ENCODE measurements around the gene CIB1. TPM values are rescaled to one million over a fixed set of nuclear protein-coding genes. Genes with fewer than 3 reads are reported as not detected.

Gene CIB1
- total and polyA plus RNA-seq, 12 donors = 70.5 to 144 (median 79.7) TPM

DNA sequence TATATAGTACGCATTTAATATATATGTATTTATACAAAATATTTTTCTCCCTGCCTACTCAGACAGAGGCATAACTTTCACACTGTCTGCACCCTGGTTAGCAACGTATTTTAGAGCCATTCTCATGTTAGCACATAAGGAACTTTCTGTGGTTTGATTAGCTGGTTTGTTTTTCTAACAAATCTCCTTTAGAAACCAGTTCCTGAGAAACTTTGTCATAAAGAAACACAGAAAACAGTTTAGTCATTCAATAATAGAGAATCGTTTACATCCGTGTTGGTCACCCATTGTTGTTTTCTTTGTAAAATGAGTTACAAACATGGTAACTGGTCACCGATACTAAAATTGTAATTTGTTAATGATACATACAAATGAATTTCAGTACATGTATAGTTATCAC is 25.8 kb upstream of the CIB1 start:
- no peak overlapping the region for H3K4me3 ChIP-seq
- TF ChIP-seq, protein P1, sequence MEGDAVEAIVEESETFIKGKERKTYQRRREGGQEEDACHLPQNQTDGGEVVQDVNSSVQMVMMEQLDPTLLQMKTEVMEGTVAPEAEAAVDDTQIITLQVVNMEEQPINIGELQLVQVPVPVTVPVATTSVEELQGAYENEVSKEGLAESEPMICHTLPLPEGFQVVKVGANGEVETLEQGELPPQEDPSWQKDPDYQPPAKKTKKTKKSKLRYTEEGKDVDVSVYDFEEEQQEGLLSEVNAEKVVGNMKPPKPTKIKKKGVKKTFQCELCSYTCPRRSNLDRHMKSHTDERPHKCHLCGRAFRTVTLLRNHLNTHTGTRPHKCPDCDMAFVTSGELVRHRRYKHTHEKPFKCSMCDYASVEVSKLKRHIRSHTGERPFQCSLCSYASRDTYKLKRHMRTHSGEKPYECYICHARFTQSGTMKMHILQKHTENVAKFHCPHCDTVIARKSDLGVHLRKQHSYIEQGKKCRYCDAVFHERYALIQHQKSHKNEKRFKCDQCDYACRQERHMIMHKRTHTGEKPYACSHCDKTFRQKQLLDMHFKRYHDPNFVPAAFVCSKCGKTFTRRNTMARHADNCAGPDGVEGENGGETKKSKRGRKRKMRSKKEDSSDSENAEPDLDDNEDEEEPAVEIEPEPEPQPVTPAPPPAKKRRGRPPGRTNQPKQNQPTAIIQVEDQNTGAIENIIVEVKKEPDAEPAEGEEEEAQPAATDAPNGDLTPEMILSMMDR (IDR thresholded peaks at IDR 0.05) = no peak
- no peaks in the 10 kb centered on the region for H3K9me3 ChIP-seq
- peaks cover 0 to 15% (median 4%) of the 10 kb centered on the region in 9 donors for H3K4me1 ChIP-seq
- DNase-seq (no peak), ATAC-seq (no peak)
- no peaks in the 10 kb centered on the region for H3K27me3 ChIP-seq
- WGBS, 2 donors = 87 to 91% methylated on average over 5 of the region's 5 CpGs
- intact Hi-C loops (cut with DNase I) = no loop called here
- no peak overlapping the region for H3K27ac ChIP-seq
- H3K36me3 ChIP-seq = no peaks in the 10 kb centered on the region

DNA sequence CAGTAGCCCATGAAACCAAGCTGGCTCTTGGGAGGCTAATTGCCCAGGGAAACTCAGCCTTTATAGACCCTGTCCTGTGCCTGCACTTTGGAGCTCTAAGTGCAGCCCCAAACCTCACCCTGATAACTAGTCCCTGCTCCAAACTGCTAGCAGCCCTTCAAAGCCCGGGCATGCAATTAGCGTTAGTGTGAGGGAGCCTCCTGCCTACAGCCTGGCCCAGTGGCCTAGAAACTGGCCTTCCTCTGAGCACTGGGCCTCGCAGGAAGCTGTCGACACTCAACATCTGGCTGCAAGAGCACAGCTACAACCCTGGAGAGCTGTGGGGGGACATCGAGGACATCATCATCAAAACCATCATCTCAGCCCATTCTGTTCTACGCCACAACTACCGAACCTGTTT is 24.0 kb upstream of the CIB1 start:
- ATAC-seq (no peak), DNase-seq (no peak)
- Histone ChIP-seq H3K27ac (no peak overlapping the region), H3K36me3 (no peaks in the 10 kb centered on the region), H3K4me1 (peaks cover 0 to 10% (median 0%) of the 10 kb centered on the region in 9 donors), H3K27me3 (no peaks in the 10 kb centered on the region), H3K9me3 (no peaks in the 10 kb centered on the region), H3K4me3 (no peak overlapping the region)
- TF ChIP-seq, protein P1 (IDR thresholded peaks at IDR 0.05) = no peak
- intact Hi-C loops (cut with DNase I) = no loop called here
- WGBS, 2 donors = 73 to 86% methylated on average over 7 of the region's 7 CpGs

DNA sequence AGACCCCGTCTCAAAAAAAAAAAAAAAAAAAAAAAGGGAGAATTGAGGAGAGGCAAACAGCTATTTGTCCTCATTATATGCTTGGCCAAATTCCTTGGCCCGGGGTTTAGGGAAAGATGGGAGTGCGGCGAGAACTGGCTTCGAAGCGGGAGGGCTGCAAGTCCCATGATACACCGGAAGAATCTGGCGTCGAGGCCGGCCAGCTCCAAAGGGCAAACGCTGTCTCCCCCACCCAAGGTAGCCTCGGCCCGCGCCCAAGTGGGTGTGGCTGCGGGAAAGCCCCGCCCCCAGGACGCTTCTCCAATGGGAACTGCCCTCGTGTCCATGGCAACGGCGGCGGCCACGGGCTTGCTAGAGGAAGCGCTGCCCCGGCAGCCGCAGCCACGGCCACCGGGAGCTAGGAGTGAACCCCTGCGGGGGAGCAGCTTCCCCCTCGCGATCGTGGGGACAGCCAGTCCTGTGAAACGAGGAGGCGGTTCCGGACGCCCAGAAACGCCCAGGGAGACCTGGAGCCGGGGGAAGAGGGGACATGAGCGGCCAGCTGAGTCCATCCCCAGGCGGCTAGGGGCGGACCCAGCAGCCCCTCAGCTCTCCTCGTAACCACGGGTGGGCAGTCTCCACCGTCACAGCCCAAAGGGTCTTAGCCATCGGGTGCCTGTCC is 15.6 kb upstream of the CIB1 start, which contains the start of gene TTLL13:
TTLL13 (plus strand) TSS at position 354 of the 661 bp plus-strand sequence. CDS start 1,075 bp downstream, outside the sequence.
- WGBS, 2 donors = 0 to 1% methylated on average over 41 to 44 of the region's 44 CpGs
- Histone ChIP-seq H3K4me1 (peaks cover 0 to 22% (median 15%) of the 10 kb centered on the region in 9 donors), H3K9me3 (no peaks in the 10 kb centered on the region), H3K4me3 (peak within 1 kb of the TSS; percentile 41 to 75 (median 58)), H3K27me3 (no peaks in the 10 kb centered on the region), H3K27ac (peak within 1 kb of the TSS in 9 of 10 donors; percentile 4 to 82 (median 71)), H3K36me3 (no peaks in the 10 kb centered on the region)
- peak; percentile 93 to 98 (median 98) for ATAC-seq
- DNase-seq = peak; percentile 94 to 97
- intact Hi-C loops (cut with DNase I) = loop anchor here in 1 of 10 donors (2.0 kb wide), 1 partner anchor 15 kb away; the partner anchor contains the start of gene NGRN
- TF ChIP-seq, protein P1 (IDR thresholded peaks at IDR 0.05) = no peak

DNA sequence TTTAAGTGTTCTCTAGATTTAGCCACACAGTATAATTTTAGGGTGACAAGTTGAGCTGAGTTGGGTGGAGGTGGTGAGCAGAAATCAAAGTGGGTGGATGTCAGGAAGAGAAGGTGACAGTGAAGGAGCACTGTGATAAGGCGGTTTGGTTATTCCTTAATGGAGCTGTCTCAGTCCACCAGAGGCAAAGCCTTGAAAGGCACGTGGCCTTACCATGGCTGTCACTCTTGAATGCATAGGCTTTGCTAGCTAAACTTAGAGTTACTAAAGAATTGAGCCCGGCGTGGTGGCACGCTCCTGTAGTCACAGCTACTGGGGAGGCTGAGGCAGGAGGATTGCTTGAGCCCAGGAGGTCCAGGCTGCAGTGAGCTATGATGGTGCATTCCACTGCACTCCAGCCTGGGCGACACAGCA is 15.1 kb upstream of the CIB1 start:
- intact Hi-C loops (cut with DNase I) = loop anchor here in 1 of 10 donors (2.0 kb wide), 1 partner anchor 16 kb away; the partner anchor contains the start of gene NGRN
- H3K4me3 ChIP-seq = peak overlapping the region; percentile 41 to 75 (median 58)
- peak in 7 of 8 donors; percentile 35 to 79 (median 60) for ATAC-seq
- WGBS, 2 donors = 39 to 50% methylated on average over 6 of the region's 6 CpGs
- no peaks in the 10 kb centered on the region for H3K27me3 ChIP-seq
- peak overlapping the region in 9 of 10 donors; percentile 4 to 82 (median 71) for H3K27ac ChIP-seq
- H3K36me3 ChIP-seq = peaks cover 0 to 2% (median 0%) of the 10 kb centered on the region in 9 donors
- H3K4me1 ChIP-seq = peaks cover 0 to 22% (median 15%) of the 10 kb centered on the region in 9 donors
- H3K9me3 ChIP-seq = no peaks in the 10 kb centered on the region
- TF ChIP-seq, protein P1 (IDR thresholded peaks at IDR 0.05) = no peak
- no peak for DNase-seq
